HG03378 (cell line): ENCODE results near the gene ADNP2.
"Not testable (repeated sequence)": the region's sequence is repeated elsewhere in the genome, so short reads cannot be mapped to it uniquely, and the experiment has no call there.

ENCODE experiments used
- ATAC-seq: cut with Tn5 transposase; IDR thresholded peaks from one replicate; pipeline ENCODE4 v1.9.1; 2021; ENCODE audit warnings: mild to moderate bottlenecking, moderate library complexity; ENCODE audit not compliant: unreplicated experiment

The ADNP2 gene

DNA sequence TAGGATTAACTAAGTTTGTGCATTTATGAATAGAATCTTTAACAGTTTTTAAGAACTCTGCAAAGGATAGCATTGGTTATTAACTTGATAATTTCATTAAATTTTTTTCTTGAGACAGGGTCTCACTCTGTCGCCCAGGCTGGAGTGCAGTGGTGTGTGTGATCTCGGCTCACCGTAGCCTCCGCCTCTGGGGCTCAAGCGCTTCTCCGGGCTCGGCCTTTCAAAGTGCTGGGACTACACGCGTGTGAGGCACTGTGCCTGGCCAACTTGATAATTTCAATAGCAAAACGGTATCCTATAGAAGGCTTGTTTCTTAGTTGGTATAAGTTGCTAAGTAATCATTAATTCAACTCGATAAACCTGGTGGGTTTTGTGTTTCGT, 38.0 kb downstream of the ADNP2 start:
- ATAC-seq = peak; percentile 19

DNA sequence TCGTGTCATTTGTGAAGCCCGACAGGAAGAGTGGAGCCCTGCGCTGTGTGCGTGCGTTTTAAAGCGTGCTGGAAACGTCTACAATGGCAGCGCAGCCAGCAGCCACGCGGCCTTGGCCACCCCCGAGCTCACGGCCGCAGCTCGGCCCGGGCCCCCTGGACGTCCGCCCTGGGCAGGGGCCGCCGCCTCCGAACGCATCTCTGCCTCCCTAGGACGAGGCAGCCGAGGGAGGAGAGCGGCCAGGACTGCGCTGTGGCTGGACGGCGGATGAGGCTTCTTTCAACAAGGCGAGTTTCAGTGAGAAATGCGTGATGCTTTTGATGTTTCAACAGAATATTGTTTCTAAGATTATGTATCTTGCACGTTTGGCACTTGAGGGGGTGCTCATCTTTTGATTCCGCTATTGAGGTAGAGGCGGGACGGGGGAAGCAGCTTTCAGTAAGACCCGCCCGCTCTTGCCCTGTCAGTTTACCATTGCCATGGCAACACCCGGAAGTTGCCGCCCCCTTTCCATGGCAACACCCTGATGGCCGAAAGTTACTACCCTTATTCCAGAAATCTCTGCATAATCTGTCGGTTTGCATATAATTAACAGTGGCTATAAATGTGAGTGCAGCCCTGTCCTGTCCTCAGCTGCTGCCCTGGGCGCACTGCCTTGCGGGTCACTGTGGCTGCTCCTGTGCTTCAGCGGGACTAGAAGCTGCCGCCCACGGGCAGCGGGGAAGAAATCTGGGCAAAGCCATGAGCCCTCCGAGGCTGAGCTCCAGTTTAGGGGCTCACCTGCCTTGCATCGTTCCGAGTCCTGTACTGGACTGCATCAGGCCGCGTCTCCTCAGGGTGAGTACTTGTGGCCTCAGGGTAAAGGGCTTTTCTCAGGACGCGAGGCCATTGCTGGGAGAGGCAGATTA, 38.6 kb downstream of the ADNP2 start:
- peak; percentile 77 for ATAC-seq

DNA sequence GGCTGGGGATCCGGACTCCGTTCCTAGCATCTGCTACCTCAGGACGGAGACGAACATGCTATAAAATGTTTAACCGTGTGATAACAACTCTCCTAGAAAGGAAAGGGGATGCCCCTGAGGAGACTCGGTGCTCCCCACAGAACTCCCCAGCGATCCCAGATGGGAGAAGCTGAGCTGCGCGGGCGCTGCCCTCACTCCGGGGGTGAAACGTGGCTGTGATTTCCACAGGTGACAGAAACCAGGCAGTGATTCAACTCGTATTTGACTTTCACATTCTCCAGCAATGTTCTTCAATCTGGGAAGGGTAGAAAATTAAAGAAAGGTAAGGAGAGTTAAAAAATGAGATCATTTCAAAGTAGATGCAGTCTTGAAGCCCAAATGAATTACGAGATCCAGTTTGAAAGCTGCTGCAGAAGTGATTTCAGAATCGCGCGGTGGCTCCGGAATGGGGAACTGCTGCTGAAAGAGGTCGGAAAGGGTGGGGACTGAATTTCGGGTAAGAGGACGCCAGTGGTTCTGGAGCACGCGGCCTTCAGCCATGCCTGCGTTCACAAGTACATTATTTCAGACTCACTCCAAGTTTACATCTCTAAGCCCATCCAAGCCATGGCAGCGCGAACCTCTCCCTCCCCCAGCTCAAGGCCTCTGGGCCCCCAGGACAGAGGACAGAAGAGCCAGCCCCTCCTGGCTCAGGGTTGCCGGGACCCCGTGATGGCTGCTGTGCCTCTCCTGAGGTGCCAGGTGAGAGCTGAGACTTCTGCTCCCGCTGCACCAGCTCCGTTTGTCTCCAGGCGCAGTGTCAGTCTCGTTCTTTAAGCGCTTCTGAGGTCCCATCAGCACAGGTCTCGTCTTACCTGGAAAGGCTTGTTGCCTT, 39.5 kb downstream of the ADNP2 start:
- no peak for ATAC-seq

DNA sequence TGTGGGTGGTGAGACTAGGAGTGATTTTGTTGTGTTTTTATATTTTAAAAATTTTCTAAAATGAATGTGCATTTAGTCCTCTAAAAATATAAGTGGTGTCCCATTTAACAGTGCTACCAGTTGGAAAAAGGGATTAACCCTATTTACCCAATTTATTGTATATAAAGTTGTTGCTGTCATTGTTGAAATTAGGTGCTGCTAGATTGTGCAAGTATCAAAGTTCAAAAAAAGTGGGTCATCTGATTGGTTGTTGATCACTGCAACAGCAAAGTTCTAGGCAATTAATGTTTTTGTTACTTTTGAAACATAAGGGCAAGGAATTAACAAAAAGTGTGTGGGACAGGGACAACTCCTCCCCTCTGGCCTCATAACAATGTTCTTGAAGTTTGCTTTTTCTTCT, 40.6 kb downstream of the ADNP2 start:
- ATAC-seq = no peak

DNA sequence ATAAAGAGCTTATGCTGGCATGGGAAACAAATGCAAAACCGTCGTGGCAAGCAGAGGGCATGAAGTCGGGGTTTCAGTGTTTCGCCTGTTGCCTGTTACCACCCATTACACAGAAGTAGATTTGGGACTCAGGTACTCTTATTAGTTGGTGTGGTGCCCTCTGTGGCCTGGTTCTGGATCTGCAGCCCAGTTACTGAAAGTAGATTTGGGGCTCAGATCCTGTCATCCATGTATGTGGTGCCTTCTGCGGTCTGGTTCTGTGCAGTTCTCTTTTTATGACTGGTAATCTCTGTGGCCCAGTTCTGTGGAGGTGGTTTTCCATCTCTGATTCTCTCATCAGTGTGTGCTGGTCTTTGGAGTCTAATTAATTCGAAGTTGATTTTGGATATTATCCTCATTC, 45.2 kb downstream of the ADNP2 start:
- ATAC-seq = peak; percentile 71

DNA sequence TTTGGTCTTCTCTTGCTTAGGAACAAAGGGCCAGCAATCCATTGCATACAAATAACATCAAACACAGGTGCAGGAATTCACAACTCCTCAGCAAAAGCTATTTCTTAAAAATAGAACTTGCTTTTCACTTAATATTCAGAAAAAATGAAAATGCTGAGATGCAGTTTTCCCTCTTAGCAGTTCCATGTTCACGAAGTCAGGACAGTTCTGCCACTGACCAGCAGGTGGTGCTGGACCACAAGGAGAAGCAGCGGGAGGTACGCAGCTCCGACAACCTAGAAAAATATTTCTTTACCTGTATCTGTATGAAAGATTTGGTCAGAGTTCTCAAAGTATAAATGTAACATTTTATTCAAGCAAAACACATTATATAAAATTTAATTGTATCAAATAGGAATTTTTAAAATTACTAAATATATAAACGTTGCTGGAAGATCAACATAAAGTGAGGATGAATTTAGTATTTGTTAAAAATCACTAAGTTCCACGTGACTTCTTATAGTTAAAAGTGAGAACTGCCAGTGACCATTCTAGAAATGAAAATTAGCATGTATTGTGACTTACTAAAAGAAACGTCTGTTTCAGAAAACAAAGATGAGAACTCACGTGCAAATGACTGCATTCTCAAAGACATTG, 48.8 kb downstream of the ADNP2 start:
- ATAC-seq = no peak

DNA sequence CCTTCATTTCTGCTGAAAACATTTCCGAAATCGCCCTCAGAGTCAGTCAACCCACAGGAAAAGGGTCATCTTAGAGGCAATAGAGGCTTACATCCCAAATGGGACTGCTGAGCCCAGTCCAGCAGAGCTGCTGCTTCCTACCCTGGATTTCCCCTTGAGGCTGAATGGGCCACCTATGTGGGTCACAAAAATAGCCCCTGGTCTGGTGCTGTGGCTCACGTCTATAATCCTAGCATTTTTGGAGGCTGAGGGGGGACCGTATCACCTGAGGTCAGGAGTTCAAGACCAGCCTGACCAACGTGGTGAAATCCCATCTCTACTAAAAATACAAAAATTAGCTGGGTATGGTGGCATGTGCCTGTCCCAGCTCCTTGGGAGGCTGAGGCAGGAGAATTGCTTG, 49.3 kb downstream of the ADNP2 start:
- ATAC-seq = no peak

DNA sequence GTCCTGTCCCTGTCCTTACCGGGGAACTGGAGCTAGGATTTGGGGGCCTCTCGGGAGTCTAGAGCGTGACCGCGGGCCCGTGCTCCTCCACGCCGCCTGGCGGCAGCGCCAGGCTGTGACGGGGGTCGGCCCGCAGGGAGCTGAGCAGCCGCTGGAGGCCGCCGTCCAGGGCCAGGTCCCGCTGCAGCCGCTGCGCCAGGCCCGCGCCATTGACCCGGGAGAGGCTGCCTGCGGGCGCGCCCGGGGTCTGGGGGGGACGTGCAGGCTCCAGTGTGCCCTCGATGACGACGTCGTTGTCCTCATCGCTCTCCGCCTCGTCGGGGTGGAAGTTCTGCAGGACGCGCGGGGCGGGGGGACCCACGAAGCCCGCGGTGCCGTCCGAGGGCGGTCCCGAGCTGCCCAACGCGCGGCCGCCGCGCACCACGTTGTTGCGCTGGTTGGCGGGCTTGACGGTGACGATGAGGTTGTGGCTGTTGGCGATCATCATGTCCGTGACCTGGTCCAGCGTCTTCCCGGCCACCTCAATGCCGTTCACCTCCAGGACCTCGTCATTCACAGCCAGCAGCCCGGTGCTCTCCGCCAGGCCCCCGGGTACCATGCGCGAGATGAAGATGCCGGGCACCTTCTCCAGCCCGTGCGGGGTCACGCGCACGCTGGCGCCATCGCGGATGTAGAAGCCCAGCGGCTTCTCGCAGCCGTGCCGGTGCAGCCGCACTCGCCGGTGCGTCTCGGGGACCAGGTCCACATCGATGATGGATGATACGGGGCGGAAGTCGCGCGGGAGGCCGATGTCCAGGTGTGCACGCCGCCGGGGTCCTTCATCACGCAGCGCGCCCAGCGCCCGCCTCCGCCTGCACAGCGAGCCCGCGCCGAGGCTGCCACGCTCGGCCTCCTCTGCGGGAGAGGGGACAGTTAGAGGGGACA, 50.9 kb downstream of the ADNP2 start:
- no peak for ATAC-seq

DNA sequence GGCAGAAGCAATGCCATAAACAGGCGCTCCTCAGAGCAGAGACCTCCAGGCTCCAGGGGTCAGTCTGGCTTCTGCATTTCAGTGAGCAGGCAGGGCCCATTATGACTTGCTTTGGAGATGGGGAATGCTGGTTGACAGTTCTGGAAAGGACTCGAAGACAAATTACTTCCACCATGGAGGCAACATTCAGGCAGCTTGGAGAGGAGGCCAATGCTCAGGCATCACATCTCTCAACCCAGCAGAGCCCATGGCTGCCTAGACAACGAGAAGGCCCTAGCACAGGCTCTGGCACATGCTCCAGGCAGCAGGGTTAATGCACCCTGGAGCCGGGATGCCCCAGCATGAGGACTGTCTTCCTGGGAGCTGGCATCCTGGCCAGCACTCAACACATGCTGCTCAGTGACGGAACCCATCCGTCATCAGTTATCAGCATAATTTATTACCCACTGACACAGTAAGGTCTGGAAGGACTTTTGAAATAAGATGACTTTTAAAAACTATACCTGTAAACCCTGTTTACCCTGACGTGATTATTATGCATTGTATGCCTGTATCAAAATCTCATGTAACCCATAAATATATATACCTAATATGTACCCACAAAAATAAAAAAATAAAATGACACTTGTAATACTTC, 52.8 kb downstream of the ADNP2 start:
- ATAC-seq = no peak

DNA sequence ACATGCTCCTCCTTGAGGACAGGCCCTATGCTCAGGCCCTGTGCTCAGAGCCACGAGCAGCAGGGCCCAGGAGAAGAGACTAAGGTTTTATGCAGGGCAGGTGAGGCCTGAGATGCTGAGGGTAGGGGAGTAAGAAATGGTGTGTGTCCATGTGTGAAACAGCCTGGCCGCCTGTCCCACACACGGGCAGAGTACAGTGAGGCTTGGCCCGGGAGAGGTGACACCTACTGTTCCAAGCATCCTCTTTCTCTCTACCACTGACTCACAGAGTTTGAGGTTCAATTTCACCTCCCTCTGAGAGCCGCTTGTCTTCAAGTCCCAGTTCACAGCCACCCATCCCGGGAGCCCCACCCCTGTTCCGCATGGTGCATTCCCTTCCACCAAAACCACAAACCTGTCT, 54.1 kb downstream of the ADNP2 start:
- no peak for ATAC-seq

DNA sequence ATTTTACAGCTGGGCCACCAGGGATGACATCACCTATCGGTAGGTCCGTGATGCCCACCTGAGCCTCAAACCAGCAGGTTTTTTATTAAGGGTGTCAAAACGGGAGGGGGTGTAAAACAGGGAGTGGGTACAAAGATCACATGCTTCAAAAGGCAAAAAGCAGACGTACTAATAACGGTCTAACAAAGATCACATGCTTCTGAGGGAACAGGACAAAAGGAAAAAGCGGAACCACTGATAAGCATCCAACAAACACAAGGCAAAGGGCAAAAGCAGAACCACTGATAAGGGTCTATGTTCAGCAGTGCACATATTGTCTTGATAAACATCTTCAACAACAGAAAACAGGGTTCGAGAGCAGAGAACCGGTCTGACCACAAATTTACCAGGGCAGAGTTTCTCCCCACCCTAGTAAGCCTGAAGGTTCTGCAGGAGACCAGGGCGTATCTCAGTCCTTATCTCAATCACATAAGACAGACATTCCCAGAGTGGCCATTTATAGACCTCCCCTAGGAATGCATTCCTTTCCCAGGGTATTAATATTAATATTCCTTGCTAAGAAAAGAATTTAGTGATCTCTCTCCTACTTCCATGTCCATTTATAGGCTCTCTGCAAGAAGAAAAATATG, 55.8 kb downstream of the ADNP2 start:
- ATAC-seq = not testable (repeated sequence)

DNA sequence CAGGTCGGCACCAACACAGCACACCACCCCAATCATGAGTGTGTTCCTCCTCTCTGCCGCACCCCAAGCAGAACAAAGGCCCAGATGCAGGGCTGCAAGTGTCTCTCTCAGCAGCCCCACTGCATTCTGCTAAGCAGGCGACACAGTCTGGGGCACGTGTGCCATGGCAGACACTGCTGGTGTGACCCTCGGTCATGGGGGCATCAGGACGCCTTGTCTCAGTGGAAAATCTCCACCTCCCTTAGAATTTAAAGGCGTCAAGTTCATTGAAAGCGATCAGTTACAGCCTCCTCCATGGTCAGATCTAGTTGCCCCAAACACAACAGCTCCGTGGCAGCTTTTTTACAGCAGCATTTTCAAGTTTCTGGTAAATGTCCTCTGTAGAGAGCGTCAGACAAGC, 57.2 kb downstream of the ADNP2 start:
- no peak for ATAC-seq

DNA sequence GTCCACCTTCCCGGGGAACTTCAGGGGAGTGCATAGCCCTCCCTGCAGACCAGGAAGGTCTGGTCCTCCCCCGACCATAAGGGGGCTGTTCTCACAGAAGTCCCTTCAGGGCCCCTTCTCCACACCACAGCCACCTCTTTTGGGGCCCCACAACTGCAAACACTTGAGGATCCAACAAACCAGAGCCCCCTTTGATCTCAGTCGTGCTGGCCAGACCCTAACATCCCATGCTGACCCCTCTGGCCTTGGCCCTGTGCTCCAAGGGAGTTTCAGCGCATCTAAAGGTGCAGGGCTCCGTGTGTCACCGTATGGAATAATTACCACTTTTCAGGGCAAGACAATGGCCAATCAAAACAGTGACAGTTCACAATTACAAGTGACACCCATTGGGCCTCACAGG, 57.7 kb downstream of the ADNP2 start:
- ATAC-seq = no peak

DNA sequence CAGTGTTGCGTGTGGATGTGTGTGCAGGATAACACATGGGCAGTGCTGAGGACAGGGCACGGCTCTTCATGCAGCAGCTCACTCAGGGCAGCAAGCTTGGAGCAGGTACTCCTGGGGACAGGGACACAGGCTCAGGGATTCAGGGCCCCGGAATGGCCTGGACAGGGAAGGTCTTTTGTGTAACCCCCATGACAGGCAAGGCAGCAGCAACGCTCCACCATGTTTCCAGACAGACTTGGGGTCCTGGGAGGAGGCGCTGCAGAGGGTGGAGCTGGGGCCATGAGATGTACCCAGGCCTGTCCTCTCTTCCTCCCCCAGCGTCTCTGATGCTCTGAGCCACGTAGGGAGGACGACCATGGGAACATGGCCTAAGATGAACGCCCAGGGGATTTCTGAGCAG, 58.3 kb downstream of the ADNP2 start:
- ATAC-seq = no peak

DNA sequence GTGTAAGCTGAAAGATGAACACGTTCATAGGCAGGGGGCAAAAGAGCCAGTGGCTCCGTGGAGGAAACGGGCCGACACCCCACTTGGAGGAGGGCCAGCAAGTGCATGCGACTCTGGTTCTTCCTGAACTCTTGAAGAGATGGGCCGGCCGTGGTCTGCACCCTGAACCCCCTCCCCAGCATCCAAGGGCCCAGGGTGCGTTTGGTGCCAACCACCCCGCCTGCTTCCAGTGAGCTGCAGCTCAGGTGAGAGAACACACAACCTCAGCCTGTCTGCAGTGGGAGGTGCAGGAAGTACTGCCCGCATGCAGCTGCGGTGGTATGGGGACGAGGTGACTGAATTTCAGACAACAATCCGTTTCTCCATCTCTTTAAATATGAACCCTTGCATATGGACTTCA, 58.9 kb downstream of the ADNP2 start:
- ATAC-seq = no peak

DNA sequence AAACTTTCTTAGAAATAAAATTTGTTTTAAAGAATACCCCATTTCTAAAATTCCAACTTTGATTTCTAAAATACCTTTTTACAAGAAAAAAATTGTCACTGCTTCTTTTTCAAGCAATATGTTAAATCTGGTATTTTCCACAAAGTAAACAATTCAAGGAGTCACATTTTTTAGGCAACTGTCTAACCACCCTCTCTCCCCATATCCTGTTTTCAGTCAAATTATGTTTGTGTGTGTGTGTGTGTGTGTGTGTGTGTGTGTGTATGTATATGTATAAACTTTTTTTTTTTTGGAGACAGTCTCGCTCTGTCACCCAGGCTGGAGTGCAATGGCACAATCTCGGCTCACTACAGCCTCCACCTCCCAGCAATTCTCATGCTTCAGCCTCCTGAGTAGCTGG, 59.3 kb downstream of the ADNP2 start:
- ATAC-seq = no peak

DNA sequence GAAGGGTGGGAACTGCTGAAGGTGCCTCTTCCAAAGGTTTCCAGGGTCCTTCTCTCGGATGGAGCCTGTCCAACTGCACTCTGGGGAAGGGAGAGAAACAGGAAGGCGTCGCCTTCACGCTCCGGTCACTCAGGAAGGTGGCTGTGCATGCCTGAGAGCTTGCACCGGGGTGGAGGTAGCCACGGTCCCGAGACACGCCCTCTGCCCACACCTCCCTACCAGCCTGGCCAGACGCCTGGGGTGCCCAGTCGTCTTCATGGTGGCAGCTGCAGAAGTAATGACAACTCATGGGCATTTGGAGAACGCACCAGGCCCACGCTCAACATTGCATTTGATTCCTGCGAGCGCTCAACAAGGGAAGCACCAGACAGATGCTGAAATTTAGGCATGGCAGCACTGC, 59.9 kb downstream of the ADNP2 start:
- no peak for ATAC-seq

DNA sequence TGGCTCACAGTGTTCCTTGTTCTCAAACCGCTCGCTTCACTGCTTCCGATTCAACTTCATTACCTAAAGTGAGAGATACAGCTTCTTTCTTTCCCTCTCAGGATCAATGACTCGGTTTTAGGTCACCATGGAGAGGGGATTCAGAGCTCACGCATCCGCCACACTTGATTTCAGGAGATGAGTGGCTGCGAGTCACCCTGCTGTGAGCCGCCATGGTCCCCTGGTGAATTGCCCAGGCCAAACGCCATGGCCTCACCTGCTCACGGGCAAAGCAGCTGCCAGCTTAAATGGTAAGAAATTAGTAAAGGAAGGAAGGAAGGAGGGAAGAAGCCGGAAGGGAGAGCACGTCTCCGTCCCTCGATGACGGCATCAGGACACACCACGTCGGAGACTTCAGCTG, 60.5 kb downstream of the ADNP2 start:
- ATAC-seq = no peak

DNA sequence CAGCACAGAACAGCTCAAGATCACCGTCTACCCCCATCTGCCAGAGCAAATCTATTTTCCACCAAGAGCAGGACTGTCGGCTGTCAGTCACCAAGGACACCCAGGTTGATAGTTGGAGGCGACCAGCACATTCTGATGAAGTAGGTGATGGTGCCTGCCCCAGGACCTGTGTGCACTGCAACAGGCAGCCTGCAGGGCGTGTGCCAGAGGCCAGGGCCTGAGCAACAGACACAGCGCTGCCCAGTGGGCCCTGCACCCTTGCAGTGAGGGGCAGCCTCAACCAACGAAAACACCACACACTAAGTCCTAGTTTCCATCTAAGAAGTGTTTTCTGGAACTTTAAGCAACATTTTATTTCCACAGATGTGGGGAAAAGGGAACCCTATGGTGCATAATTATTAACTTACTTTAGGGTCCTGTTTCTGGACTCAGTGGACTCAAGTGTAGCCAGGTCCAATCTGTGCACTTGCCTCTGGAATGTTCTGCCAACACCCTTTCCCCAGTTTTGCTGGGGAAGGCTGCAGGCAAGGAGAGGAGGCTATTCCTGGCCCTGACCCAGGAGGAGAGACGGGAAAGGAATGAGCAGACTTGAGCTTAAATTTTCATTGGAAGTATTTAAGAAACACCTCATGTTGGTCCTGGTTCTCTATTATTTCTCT, 61.5 kb downstream of the ADNP2 start:
- ATAC-seq = no peak
